IPS-18a (cell line): Measurements from ENCODE around the gene PRKCA.

ENCODE experiments used
- H3K27ac ChIP-seq: one replicate; pipeline ENCODE4 v1.5.1; 2013; ENCODE audit warnings: low read length
- H3K27me3 ChIP-seq: one replicate; pipeline ENCODE4 v1.6.1; 2013; ENCODE audit warnings: mild to moderate bottlenecking, low read length; ENCODE audit not compliant: control insufficient read depth, insufficient read depth
- H3K36me3 ChIP-seq: one replicate; pipeline ENCODE4 v1.6.1; 2013; ENCODE audit warnings: low read depth, low read length; ENCODE audit not compliant: control insufficient read depth
- H3K4me1 ChIP-seq: one replicate; pipeline ENCODE4 v1.6.1; 2013; ENCODE audit warnings: low read depth, low read length; ENCODE audit not compliant: control insufficient read depth
- H3K4me3 ChIP-seq: one replicate; pipeline ENCODE4 v1.5.1; 2013; ENCODE audit warnings: low read length
- H3K9ac ChIP-seq: one replicate; pipeline ENCODE4 v1.6.1; 2013; ENCODE audit warnings: mild to moderate bottlenecking, low read length, moderate library complexity
- H3K9me3 ChIP-seq: one replicate; pipeline ENCODE4 v1.6.1; 2013; ENCODE audit warnings: low read depth, low read length; ENCODE audit not compliant: control insufficient read depth

Gene PRKCA

DNA sequence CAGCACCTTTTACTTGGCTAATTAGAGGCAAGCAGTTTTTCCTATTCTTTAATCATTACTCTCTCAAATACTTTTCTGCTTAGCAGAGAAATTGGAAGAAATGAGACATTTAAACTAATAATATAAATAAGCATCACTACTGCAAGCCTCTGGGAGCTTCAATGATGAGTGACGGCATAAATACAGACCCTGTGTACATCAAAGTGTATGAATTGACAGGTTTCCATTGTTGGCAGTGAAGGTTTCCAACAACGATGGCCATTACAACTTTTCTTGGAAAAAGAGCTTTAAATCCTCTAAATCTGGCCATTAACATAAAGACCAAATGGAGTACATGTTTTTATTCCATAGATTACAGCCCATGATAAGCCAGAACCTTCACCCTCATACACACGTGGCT is 493.1 kb downstream of the PRKCA start:
- Histone ChIP-seq H3K9me3 (no peaks in the 10 kb centered on the region), H3K27ac (no peak overlapping the region), H3K4me1 (no peaks in the 10 kb centered on the region), H3K4me3 (no peak overlapping the region), H3K9ac (no peak overlapping the region), H3K27me3 (no peaks in the 10 kb centered on the region), H3K36me3 (no peaks in the 10 kb centered on the region)

GRCh38 chr17:66799849-66800537 is 497.6 kb downstream of the PRKCA start:
- H3K9me3 ChIP-seq = no peaks in the 10 kb centered on the region
- no peak overlapping the region for H3K27ac ChIP-seq

DNA sequence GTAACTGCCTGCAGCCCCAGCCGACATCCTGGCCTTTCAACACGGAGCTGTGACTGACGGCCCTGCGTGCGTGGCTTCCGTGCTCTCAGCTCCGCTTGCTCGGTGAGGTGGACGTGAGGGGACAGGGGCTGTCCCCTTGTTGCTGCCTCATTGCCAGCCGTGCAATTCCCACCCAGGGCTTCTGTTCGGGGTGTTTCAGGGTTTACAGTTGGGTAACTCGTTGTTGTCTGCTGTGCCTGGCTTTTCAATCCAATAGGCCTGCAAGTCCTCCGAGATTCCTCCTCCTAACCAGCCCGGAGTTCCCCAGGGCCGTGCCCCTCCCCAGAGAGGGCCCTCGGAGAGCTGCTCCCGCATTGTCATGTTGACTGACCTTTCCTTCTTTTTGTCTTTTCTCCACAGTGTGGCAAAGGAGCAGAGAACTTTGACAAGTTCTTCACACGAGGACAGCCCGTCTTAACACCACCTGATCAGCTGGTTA is 501.1 kb downstream of the PRKCA start:
- Histone ChIP-seq H3K36me3 (no peaks in the 10 kb centered on the region), H3K9ac (no peak overlapping the region), H3K4me1 (peaks cover 24% of the 10 kb centered on the region), H3K27me3 (no peaks in the 10 kb centered on the region), H3K4me3 (no peak overlapping the region), H3K9me3 (no peaks in the 10 kb centered on the region), H3K27ac (no peak overlapping the region)

More at GRCh38 chr17:66799849-66800537, 497.6 kb downstream of the PRKCA start:
- no peaks in the 10 kb centered on the region for H3K36me3 ChIP-seq
- peaks cover 24% of the 10 kb centered on the region for H3K4me1 ChIP-seq
- H3K27me3 ChIP-seq = no peaks in the 10 kb centered on the region
- no peak overlapping the region for H3K4me3 ChIP-seq
- no peak overlapping the region for H3K9ac ChIP-seq

GRCh38 chr17:66805567-66805966 is 503.2 kb downstream of the PRKCA start:
- Histone ChIP-seq H3K4me1 (peaks cover 24% of the 10 kb centered on the region), H3K9ac (no peak overlapping the region)

DNA sequence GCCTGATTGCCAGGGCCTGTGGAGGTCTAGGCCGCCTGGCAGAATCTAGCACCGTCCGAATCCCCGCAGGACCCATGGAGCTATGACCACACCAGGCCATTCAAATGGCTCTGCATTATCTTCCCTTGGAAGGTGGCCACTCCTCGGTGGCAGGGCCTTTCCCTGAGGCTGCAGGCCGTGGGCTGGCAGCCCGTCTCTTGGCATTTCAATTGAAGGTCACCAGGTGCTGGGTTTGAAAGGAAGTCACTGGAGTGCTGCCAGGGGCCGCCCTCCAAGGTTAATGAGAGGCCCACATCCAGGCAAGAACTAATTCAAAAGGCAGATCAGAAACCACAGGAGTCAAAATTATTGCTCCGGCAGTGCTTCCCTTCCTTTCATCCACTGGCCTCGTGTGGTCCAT is 504.8 kb downstream of the PRKCA start:
- H3K27me3 ChIP-seq = no peaks in the 10 kb centered on the region
- H3K4me1 ChIP-seq = peaks cover 24% of the 10 kb centered on the region
- no peak overlapping the region for H3K9ac ChIP-seq
- no peak overlapping the region for H3K27ac ChIP-seq
- H3K36me3 ChIP-seq = no peaks in the 10 kb centered on the region
- H3K4me3 ChIP-seq = no peak overlapping the region
- H3K9me3 ChIP-seq = no peaks in the 10 kb centered on the region

More at GRCh38 chr17:66805567-66805966, 503.2 kb downstream of the PRKCA start:
- Histone ChIP-seq H3K9me3 (no peaks in the 10 kb centered on the region), H3K4me3 (no peak overlapping the region), H3K27ac (no peak overlapping the region), H3K27me3 (no peaks in the 10 kb centered on the region), H3K36me3 (no peaks in the 10 kb centered on the region)

- no peaks in the 10 kb centered on the region for H3K9me3 ChIP-seq
- H3K4me3 ChIP-seq = no peak overlapping the region
- H3K36me3 ChIP-seq = no peaks in the 10 kb centered on the region
- no peaks in the 10 kb centered on the region for H3K27me3 ChIP-seq
- no peak overlapping the region for H3K27ac ChIP-seq
- no peak overlapping the region for H3K9ac ChIP-seq
- H3K4me1 ChIP-seq = peaks cover 5% of the 10 kb centered on the region
Measured at GRCh38 chr17:66809408-66809807, 507.0 kb downstream of the PRKCA start.

DNA sequence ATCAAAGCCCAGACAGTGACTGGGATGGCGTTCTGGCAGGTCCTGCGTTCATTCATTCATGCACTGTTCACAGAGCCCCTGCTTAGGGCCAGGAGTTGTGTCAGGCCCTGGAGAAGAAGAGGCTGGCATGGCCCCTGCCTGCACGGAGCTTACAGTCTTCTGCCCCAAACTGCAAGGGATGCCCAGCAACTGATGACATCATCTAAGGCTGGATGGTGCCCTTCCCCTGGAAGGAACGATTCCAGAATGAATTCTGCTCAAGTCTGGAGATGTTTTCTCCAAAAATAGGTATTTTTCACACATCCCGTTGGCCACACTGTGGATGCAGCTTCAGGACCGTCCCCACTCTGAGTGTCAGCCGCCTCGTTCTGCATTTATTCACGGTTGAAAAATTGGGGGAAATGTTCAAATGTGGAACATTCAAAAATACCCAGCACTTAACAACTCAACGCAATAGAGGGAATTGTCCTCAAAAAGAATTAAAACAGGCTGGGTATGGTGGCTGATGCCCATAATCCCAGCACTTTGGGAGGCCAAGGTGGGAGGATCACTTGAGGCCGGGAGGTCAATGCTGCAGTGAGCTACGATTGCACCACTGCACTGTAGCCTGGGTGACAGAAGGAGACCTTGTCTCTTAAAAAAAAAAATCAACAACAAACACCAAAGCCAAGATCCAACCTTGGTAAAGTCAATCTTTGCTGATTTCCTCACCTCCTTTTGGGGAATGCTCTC is 508.7 kb downstream of the PRKCA start:
- no peaks in the 10 kb centered on the region for H3K36me3 ChIP-seq
- no peaks in the 10 kb centered on the region for H3K9me3 ChIP-seq
- H3K9ac ChIP-seq = no peak overlapping the region
- no peaks in the 10 kb centered on the region for H3K4me1 ChIP-seq
- H3K4me3 ChIP-seq = no peak overlapping the region
- no peaks in the 10 kb centered on the region for H3K27me3 ChIP-seq
- H3K27ac ChIP-seq = no peak overlapping the region

GRCh38 chr17:66811683-66812054 is 509.3 kb downstream of the PRKCA start:
- Histone ChIP-seq H3K27me3 (no peaks in the 10 kb centered on the region), H3K9me3 (no peaks in the 10 kb centered on the region), H3K9ac (no peak overlapping the region), H3K4me3 (no peak overlapping the region), H3K27ac (no peak overlapping the region), H3K4me1 (no peaks in the 10 kb centered on the region), H3K36me3 (no peaks in the 10 kb centered on the region)

DNA sequence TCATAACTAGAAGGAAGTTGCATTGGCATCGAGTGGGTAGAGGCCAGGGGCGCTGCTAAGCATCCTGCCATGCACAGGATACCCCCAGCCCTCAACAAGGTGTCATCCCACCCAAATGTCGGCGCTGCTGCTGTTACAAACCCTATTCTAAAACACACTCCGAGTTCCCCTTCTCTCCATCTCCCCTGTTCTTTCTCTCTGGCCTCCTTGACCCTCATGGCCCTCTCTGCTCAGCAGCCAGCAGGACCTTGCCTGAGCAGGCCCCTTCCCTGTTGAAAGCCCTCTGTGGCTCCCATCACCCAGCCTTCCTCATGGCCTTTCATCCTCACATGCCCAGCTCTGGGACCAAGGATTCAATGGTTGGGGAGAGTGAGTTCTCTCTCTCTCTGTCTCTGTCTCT is 510.2 kb downstream of the PRKCA start:
- no peaks in the 10 kb centered on the region for H3K4me1 ChIP-seq
- H3K36me3 ChIP-seq = no peaks in the 10 kb centered on the region
- no peak overlapping the region for H3K4me3 ChIP-seq
- peaks cover 2% of the 10 kb centered on the region for H3K9me3 ChIP-seq
- no peak overlapping the region for H3K9ac ChIP-seq
- no peaks in the 10 kb centered on the region for H3K27me3 ChIP-seq
- no peak overlapping the region for H3K27ac ChIP-seq

- Histone ChIP-seq H3K4me3 (no peak overlapping the region), H3K36me3 (no peaks in the 10 kb centered on the region), H3K27me3 (no peaks in the 10 kb centered on the region), H3K9ac (no peak overlapping the region), H3K4me1 (no peaks in the 10 kb centered on the region), H3K27ac (no peak overlapping the region), H3K9me3 (peaks cover 9% of the 10 kb centered on the region)
Measured at GRCh38 chr17:66813296-66813695, 510.9 kb downstream of the PRKCA start.

DNA sequence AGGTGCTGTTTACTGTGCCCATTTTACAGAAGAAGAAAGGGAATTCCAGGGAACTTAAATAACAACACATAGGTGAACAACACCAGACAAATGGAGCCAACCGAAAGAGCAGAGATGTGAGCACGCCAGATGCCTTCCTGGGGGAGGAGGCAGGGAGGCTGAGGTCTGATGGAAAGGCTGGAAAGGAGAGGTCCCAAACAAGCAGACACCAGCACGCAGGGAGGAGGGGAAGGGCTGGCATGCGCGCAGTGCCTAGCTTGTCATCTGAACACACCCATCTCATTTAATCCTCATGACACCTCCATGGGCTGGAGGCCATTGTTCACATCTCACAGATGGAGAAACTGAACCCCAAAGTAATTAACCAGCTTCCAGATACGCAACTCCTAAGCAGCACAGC is 511.6 kb downstream of the PRKCA start:
- no peak overlapping the region for H3K9ac ChIP-seq
- no peaks in the 10 kb centered on the region for H3K36me3 ChIP-seq
- H3K27me3 ChIP-seq = no peaks in the 10 kb centered on the region
- no peak overlapping the region for H3K27ac ChIP-seq
- no peak overlapping the region for H3K4me3 ChIP-seq
- H3K9me3 ChIP-seq = peaks cover 9% of the 10 kb centered on the region
- no peaks in the 10 kb centered on the region for H3K4me1 ChIP-seq

DNA sequence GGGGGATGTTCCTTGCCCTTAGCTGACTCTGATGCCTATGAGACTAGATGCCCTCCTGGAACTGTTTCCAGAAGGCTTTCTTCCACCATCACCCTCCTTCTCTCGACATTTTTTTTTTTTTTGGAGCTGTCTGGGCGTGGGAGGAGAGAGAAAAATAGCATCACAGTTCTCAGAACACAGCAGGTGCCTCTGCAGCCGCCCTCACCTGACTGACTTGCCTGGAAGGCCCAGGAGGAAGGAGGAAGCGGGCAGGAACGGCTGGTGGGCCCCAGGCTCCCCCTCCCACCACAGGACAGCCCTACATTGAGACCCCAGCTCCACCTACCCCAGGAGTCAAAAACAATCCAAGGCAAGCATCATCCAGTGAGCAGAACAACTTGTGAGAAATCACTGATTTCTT is 512.2 kb downstream of the PRKCA start:
- H3K9ac ChIP-seq = no peak overlapping the region

More for the DNA sequence above, 512.2 kb downstream of the PRKCA start:
- Histone ChIP-seq H3K36me3 (no peaks in the 10 kb centered on the region), H3K27ac (no peak overlapping the region), H3K4me1 (no peaks in the 10 kb centered on the region), H3K27me3 (no peaks in the 10 kb centered on the region), H3K4me3 (no peak overlapping the region), H3K9me3 (peaks cover 9% of the 10 kb centered on the region)
